T-helper 2 cell treated with Interferon-gamma antibody and Interleukin-4, amounts not matched to agents 5 μg/mL and 100 μg/mL, for 36 hours (primary cell): ENCODE results near the gene PRKN.
"Not testable (repeated sequence)": the region's sequence is repeated elsewhere in the genome, so short reads cannot be mapped to it uniquely, and the experiment has no call there.

ENCODE experiments used
- DNase-seq: peaks from one replicate; pipeline ENCODE4 v3.0.0; 2021; ENCODE audit warnings: low spot score
- H3K27ac Mint-ChIP-seq: one replicate; pipeline ENCODE4 v1.8.0; 2021; ENCODE audit warnings: mild to moderate bottlenecking, mixed read lengths
- H3K27me3 Mint-ChIP-seq: one replicate; pipeline ENCODE4 v1.8.0; 2021; ENCODE audit warnings: low read depth, mixed read lengths
- H3K36me3 Mint-ChIP-seq: one replicate; pipeline ENCODE4 v1.8.0; 2021; ENCODE audit warnings: low read depth, mixed read lengths
- H3K4me1 Mint-ChIP-seq: one replicate; pipeline ENCODE4 v1.8.0; 2021; ENCODE audit warnings: low read depth, mixed read lengths
- H3K4me3 Mint-ChIP-seq: one replicate; pipeline ENCODE4 v1.8.0; 2022; ENCODE audit warnings: mild to moderate bottlenecking, moderate library complexity, mixed read lengths
- H3K9me3 Mint-ChIP-seq: one replicate; pipeline ENCODE4 v1.8.0; 2021; ENCODE audit warnings: mixed read lengths

PRKN gene

DNA sequence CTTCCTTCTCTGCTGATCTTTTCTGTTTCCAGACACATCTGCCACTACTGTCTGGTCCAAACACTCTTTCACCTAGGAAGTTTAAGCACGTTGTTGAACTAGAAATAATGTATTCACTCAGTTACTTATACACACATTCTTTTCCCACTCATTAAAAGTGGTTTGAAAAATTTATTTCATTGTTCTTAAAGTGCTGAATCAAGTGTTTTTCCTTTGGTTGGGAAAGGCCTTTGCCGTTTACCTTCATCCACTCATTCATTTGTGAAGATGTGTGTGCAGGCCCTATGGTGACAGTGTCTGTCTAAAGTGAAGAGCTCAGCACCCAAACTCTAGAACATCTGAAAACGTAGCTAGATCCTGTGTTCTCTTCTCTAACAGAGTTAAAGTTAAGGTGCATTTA is 1389.6 kb downstream of the PRKN start:
- H3K4me3 Mint-ChIP-seq = no peak overlapping the region
- H3K27me3 Mint-ChIP-seq = peaks cover 6% of the 10 kb centered on the region
- no peaks in the 10 kb centered on the region for H3K36me3 Mint-ChIP-seq
- H3K27ac Mint-ChIP-seq = no peak overlapping the region
- no peaks in the 10 kb centered on the region for H3K4me1 Mint-ChIP-seq
- H3K9me3 Mint-ChIP-seq = no peaks in the 10 kb centered on the region
- no peak for DNase-seq

DNA sequence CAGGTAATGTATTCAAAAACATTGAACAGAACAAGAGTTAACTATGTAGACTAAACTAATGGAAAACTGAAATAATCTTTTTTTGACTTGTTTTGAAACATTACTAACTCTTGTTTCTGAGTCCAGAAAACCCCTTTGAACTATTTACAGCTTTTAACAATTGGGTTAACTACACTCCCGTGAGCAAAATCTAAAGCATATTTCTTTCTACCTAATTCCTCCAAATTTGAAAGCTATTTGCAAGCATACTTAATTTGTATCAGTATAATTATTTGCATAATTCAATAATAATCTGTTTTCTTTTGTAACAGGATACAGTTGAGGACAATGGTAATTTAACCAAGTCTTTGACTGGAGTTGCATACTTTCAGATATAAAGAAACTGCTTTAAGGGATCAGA is 1391.1 kb downstream of the PRKN start:
- peaks cover 6% of the 10 kb centered on the region for H3K27me3 Mint-ChIP-seq
- no peaks in the 10 kb centered on the region for H3K36me3 Mint-ChIP-seq
- no peak overlapping the region for H3K4me3 Mint-ChIP-seq
- H3K4me1 Mint-ChIP-seq = no peaks in the 10 kb centered on the region
- H3K9me3 Mint-ChIP-seq = no peaks in the 10 kb centered on the region
- H3K27ac Mint-ChIP-seq = no peak overlapping the region
- DNase-seq = no peak

DNA sequence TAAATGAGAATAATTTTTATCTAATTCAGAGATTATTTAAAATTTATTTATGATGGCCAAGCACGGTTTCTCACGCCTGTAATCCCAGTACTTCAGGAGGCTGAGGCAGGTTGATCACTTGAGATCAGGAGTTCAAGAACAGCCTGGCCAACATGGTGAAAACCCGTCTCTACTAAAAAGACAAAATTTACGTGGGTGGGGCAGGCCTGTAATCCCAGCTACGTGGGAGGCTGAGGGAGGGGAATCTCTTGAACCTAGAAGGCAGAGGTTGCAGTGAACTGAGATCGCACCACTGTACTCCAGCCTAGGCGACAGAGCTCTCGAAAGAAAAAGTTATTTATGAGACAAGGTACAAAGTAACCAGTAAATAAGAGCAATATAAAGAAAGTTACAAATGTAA is 1394.2 kb downstream of the PRKN start:
- H3K27ac Mint-ChIP-seq = no peak overlapping the region
- peaks cover 4% of the 10 kb centered on the region for H3K27me3 Mint-ChIP-seq
- H3K36me3 Mint-ChIP-seq = no peaks in the 10 kb centered on the region
- no peaks in the 10 kb centered on the region for H3K9me3 Mint-ChIP-seq
- H3K4me3 Mint-ChIP-seq = no peak overlapping the region
- H3K4me1 Mint-ChIP-seq = no peaks in the 10 kb centered on the region
- no peak for DNase-seq

DNA sequence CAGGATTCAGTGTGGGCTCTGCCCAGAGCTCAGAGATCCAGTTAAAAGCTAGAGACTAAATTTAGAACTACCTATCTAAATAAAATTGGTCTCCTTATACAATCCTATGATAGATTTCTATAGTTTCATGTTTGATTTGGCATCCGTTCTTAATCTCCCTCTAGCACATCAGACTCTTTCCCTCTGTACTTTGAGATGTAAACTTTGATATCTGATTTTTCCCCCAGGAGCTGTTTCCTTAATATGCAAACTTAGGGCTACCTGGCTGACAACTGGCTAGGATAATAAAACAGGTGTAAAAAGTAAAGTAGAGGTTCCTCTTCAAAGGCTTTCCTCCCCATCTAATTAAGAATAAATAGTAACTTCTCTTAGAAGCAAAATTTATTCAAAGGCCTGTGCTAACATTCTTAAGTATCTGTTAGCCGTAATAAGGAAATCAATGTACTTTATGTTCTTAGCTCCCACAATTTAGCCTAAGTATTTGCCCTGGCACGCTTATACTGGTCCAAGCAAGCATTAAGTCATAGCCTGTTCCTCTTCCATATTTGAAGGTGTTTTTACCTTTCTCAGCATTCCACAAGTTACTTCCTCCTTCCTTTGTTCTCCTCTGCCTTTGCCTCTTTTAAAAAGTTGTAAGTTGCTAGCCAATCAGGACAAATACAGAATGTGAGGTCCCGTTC is 1396.0 kb downstream of the PRKN start:
- H3K36me3 Mint-ChIP-seq, H3K27me3 Mint-ChIP-seq, H3K4me1 Mint-ChIP-seq, H3K4me3 Mint-ChIP-seq, H3K27ac Mint-ChIP-seq, H3K9me3 Mint-ChIP-seq, DNase-seq: not testable (repeated sequence)

DNA sequence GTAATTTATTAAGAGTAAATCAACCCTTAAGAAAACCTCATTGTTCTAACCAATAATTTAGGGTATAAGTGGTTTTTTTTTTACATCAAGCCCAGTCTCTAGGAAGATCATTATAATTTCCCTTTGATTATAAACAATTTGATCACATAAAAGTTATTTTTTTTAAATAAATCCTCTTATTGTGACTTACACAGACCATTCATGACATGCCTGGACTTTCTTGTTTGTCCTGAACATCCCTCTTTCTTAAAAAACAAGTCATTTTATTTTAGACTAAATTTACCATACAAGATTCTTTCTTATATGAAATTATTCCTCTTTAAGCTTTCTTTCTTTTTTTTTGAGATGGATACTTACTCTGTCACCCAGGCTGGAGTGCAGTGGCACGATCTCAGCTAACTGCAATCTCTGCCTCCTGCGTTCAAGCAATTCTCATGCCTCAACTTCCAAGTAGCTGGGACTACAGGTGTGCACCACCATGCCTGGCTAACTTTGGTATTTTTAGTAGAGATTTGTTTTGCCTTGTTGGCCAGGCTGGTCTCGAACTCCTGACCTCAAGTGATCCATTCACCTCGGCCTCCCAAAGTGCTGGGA is 1400.1 kb downstream of the PRKN start:
- no peaks in the 10 kb centered on the region for H3K4me1 Mint-ChIP-seq
- peaks cover 4% of the 10 kb centered on the region for H3K27me3 Mint-ChIP-seq
- no peak overlapping the region for H3K4me3 Mint-ChIP-seq
- no peak overlapping the region for H3K27ac Mint-ChIP-seq
- H3K9me3 Mint-ChIP-seq = peaks cover 21% of the 10 kb centered on the region
- DNase-seq = no peak
- H3K36me3 Mint-ChIP-seq = no peaks in the 10 kb centered on the region

DNA sequence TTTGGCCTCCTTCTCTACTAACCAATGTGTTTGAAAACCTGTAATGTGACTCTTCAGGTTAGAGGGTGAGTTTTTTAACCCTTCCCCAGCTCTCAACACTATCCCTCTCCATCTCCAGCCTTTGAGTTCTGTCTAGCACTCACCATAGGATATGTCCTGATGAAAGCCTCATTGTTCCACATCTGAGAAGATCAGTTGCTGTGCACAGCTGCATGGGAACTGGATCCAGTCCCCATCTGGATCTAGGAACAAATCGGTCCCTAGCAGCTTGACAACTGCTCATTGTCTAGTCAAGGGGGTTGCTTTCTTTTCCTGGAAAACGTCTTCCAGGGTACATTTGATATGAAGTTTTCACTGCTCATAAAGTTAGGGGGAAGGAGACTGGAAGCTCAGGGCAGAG is 1408.3 kb downstream of the PRKN start:
- H3K27me3 Mint-ChIP-seq = no peaks in the 10 kb centered on the region
- H3K4me1 Mint-ChIP-seq = no peaks in the 10 kb centered on the region
- no peak overlapping the region for H3K4me3 Mint-ChIP-seq
- no peaks in the 10 kb centered on the region for H3K36me3 Mint-ChIP-seq
- H3K9me3 Mint-ChIP-seq = peaks cover 5% of the 10 kb centered on the region
- no peak for DNase-seq
- H3K27ac Mint-ChIP-seq = no peak overlapping the region

DNA sequence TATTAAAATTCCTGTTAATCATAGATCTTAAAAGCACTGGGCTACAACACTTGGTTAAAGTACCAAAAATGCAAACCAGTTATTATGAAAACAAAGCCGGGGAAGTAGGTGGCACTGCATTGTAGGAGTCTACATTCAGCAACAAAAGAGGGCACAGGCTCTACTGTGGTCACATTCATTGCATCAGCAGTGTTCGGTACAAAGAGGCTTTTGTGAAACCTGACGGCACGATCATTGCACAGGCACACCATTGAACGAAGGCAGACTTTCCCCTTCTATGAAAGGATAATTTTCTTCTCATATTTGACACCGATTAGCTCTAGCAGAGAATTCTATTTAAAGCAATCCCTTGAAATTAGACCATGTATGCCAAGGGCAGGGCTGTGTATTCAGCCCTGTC is 1409.1 kb downstream of the PRKN start:
- no peaks in the 10 kb centered on the region for H3K4me1 Mint-ChIP-seq

DNA sequence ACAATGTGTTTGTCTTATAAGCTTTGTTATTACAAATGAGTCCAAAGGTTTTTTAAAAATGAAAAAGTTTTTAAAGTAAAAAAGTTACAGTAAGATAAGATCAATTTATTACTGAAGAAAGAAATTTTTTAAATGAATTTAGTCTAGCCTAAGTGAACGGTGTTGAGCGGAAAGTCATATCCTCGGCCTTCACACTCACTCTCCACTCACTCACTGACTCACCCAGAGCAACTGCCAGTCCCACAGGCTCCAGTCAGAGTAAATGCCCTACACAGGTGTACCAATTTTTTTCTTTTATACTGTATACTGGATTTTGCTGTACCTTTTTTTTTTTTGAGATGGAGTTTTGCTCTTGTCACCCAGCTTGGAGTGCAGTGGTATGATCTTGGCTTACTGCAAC is 1411.0 kb downstream of the PRKN start:
- Mint-ChIP-seq H3K4me1 (no peaks in the 10 kb centered on the region), H3K4me3 (no peak overlapping the region), H3K27me3 (no peaks in the 10 kb centered on the region), H3K9me3 (no peaks in the 10 kb centered on the region), H3K36me3 (no peaks in the 10 kb centered on the region), H3K27ac (no peak overlapping the region)
- no peak for DNase-seq

More for the DNA sequence above, 1409.1 kb downstream of the PRKN start:
- Mint-ChIP-seq H3K27me3 (no peaks in the 10 kb centered on the region), H3K36me3 (no peaks in the 10 kb centered on the region), H3K4me3 (no peak overlapping the region), H3K27ac (no peak overlapping the region), H3K9me3 (peaks cover 5% of the 10 kb centered on the region)
- DNase-seq = no peak

DNA sequence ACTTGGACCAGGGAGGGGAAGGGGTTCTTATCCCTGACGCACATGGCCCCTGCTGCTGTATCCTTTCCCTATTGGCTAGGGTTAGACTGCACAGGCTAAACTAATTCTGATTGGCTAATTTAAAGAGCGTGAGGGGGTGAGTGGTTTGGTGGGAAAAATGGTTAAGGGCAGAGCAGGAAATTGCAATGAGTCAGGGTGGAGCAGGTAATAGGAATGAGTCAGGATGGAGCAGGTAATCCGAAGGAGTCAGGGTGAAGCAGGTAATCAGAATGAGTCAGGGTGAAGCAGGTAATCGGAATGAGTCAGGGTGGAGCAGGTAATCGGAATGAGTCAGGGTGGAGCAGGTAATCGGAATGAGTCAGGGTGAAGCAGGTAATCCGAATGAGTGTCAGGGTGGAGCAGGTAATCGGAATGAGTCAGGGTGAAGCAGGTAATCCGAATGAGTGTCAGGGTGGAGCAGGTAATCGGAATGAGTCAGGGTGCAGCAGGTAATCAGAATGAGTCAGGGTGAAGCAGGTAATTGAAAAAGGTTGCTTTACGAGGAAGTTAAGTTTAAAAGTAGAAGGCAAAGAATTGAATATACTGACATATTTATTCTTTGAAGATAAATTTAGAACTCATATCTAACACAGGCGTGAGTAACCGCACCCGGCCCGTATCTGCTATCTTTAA is 1412.2 kb downstream of the PRKN start:
- H3K27ac Mint-ChIP-seq, H3K9me3 Mint-ChIP-seq, H3K27me3 Mint-ChIP-seq: not testable (repeated sequence)

DNA sequence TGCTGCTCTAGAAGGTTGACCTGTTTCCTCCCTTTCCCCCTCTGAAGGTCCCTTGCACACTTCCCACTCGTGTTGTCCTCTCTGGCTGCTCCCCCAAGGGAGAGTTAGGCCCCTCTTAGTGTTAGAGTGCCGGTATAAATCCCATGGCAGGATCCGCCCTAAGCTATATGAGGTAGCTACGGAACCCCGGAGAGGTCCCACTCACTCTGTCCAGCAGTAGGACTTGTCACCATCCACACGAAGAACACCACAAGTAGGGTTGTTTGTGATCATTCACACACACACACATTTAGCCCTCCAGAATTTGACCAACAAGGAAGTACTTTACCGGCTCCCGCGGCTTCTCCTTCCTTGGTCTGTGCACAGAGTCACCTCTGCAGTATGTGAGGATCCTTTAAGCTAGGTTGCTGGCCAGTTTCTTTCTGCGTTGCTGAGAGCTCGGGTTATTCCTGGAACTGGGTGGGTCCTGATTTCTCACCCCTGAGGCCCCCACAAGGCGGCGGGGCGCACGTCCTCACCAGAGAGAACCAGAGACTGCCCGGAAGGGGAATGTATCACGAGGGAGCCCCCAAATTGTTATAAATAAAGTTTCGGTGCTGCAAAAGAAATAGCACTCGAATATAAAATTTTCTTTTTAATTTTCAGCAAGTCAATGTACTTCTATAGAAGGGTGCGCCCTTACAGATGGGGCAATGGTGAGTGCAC is 1412.9 kb downstream of the PRKN start:
- H3K27me3 Mint-ChIP-seq, H3K9me3 Mint-ChIP-seq, H3K36me3 Mint-ChIP-seq, DNase-seq, H3K4me1 Mint-ChIP-seq, H3K27ac Mint-ChIP-seq, H3K4me3 Mint-ChIP-seq: not testable (repeated sequence)

More for the DNA sequence above, 1412.2 kb downstream of the PRKN start:
- H3K36me3 Mint-ChIP-seq, H3K4me3 Mint-ChIP-seq, H3K4me1 Mint-ChIP-seq, DNase-seq: not testable (repeated sequence)

DNA sequence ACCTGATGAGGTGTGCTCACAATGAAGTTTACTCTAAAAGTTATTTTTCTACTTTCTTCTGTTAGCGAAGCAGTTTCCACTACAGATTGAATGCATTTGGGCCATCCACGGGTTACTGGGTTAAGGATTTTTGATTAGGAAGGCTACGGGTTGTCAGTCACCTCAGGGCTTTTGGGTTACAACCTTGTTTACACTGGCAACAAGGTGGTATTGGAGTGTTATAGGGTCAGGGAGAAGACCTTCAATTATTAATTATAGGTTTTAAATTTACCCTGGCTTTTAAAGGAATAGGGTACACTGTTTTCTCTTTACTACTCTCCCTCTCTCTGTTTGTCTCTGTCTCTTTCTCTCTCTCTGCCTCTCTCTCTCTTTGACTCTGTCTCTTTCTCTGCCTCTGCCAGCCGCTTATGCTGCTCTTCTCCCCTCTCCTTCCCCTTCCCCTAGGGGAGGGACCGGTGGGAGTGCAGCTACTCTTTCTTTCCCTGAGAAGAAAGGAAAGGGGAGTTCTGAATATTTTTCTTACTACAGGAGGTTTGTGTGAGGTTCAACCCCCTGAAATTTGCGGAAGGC is 1413.5 kb downstream of the PRKN start:
- Mint-ChIP-seq H3K4me3 (no peak overlapping the region), H3K9me3 (no peaks in the 10 kb centered on the region), H3K27ac (no peak overlapping the region), H3K36me3 (no peaks in the 10 kb centered on the region), H3K27me3 (no peaks in the 10 kb centered on the region), H3K4me1 (peaks cover 1% of the 10 kb centered on the region)
- no peak for DNase-seq

DNA sequence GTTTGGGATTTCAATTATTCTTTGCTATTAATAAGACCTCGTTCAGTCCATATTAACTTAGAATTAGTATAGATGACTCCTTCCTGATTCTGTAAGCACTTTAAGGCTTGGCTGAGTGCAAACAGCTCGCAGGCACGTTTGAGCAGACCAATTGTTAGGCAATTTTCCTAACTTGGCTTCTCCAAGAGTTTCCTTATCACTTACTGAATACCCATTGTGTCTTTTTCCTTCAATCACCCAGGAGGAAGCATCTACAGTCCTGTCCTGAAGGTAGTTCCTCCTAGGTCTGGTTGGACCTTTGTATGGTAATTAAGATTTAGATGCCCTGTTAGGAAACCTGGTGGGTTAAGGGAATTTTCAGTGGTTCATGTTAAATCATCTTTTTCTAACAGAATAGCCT is 1414.1 kb downstream of the PRKN start:
- H3K27me3 Mint-ChIP-seq, H3K27ac Mint-ChIP-seq, DNase-seq, H3K9me3 Mint-ChIP-seq, H3K36me3 Mint-ChIP-seq, H3K4me1 Mint-ChIP-seq, H3K4me3 Mint-ChIP-seq: not testable (repeated sequence)

DNA sequence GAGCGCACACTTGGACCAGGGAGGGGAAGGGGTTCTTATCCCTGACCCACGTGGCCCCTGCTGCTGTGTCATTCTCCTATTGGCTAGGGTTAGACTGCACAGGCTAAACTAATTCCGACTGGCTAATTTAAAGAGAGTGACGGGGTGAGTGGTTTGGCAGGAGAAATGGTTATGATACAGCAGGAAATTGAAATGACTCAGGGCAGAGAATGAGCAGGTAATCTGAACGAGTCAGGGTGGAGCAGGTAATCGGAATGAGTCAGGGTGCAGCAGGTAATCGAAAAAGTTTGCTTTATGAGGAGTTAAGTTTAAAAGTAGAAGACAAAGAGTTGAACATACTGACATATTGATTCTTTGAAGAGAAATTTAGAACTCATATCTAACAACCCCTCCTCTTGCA is 1417.8 kb downstream of the PRKN start:
- not testable (repeated sequence) for H3K4me1 Mint-ChIP-seq, H3K27ac Mint-ChIP-seq, H3K27me3 Mint-ChIP-seq, H3K9me3 Mint-ChIP-seq, H3K36me3 Mint-ChIP-seq, H3K4me3 Mint-ChIP-seq, DNase-seq

DNA sequence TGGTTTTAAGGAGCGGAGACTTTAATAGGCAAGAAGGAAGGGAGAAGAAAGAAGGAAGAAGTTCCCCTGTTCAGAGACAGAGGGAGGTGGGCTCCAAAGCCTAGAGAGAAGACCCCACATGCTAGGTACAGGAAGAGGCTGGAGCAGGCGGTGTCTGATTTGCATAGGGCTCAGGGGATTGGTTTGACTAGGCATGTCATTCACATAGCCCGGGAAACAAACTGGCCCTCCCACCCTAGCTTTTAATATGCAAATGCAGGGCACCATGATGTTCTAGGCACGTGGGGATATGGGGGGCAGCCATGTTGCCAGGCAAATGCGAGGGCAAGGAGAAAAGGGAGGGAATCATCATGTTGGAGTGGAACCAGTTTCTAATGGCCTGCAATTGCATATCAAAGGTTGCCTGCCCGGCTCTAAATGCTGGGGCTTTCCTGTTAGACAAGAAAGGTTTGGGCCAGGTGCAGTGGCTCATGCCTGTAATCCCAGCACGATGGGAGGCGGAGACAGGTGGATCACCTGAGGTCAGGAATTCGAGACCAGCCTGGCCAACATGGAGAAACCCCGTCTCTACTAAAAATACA is 1419.4 kb downstream of the PRKN start:
- no peak for DNase-seq
- Mint-ChIP-seq H3K27ac (no peak overlapping the region), H3K4me1 (peaks cover 1% of the 10 kb centered on the region), H3K9me3 (no peaks in the 10 kb centered on the region), H3K27me3 (no peaks in the 10 kb centered on the region), H3K4me3 (no peak overlapping the region), H3K36me3 (no peaks in the 10 kb centered on the region)
